Lung (tissue), 12 donors: ENCODE results near the gene ARL8A. TPM values are rescaled to one million over a fixed set of nuclear protein-coding genes. Genes with fewer than 3 reads are reported as not detected.

ENCODE experiments used
- ATAC-seq: fragments of 200-7000 bp; cut with Tn5 transposase; one replicate; pipeline ENCODE4 v1.9.1; 2020; ENCODE audit warnings: moderate number of reproducible peaks; ENCODE audit not compliant: insufficient read depth, low FRiP score
- DNase-seq, 3 donors: peaks; one replicate each; pipeline ENCODE4 v3.0.0-alpha.2; 2013 to 2017
- H3K27ac ChIP-seq, 2 donors: one replicate each; pipeline ENCODE4 v1.5.1; 2013; ENCODE audit warnings: mild to moderate bottlenecking in 2 of 2, moderate library complexity in 2 of 2, control low read depth in 1 of 2, inconsistent platforms in 1 of 2, low read depth in 1 of 2, low read length in 1 of 2
- H3K27me3 ChIP-seq, 3 donors: one replicate each; pipeline ENCODE4 v1.5.1; 2013; ENCODE audit warnings: low read length in 2 of 3; ENCODE audit not compliant: control insufficient read depth in 3 of 3, insufficient read depth in 3 of 3
- H3K36me3 ChIP-seq, 4 donors: one replicate each; pipeline ENCODE4 v1.5.1; 2013; ENCODE audit warnings: low read length in 4 of 4, mild to moderate bottlenecking in 1 of 4, moderate library complexity in 1 of 4; ENCODE audit not compliant: control insufficient read depth in 4 of 4, insufficient read depth in 4 of 4
- H3K4me1 ChIP-seq, 5 donors: one replicate each; pipeline ENCODE4 v1.5.1; 2013; ENCODE audit warnings: low read length in 5 of 5, mild to moderate bottlenecking in 2 of 5, moderate library complexity in 1 of 5; ENCODE audit not compliant: control insufficient read depth in 5 of 5, insufficient read depth in 5 of 5
- H3K4me3 ChIP-seq: one replicate; pipeline ENCODE4 v1.5.1; 2013; ENCODE audit warnings: mild to moderate bottlenecking, control low read depth, moderate library complexity
- H3K9ac ChIP-seq, 2 donors: one replicate each; pipeline ENCODE4 v1.5.1; 2013; ENCODE audit warnings: low read length in 2 of 2, control low read depth in 1 of 2; ENCODE audit not compliant: insufficient read depth in 1 of 2
- H3K9me3 ChIP-seq, 4 donors: one replicate each; pipeline ENCODE4 v1.5.1; 2013; ENCODE audit warnings: low read length in 3 of 4, mild to moderate bottlenecking in 1 of 4, moderate library complexity in 1 of 4; ENCODE audit not compliant: control insufficient read depth in 4 of 4, insufficient read depth in 3 of 4
- CTCF ChIP-seq: IDR thresholded peaks from 2 replicates; pipeline ENCODE4 v1.5.1; 2012; ENCODE audit warnings: mild to moderate bottlenecking; ENCODE audit errors: control extremely low read depth, extremely low read depth
- WGBS, 2 donors: extraction: QIAGEN DNeasy Blood & Tissue Kit; methylation state at CpG; one replicate each; pipeline ENCODE4 v1.1.7; 2013; 5-methylcytosine and 5-hydroxymethylcytosine counted together
- polyA plus RNA-seq, 2 donors: library from polyadenylated mRNA; stranded (reverse); fragments of 200-250 nt; gene quantifications; one replicate each; pipeline ENCODE4 v1.2.1, GENCODE V29; 2013
- total RNA-seq, 2 donors: library from RNA; depleted of rRNA in 1 of 2; stranded (reverse); fragments of >200 nt in 1 of 2; gene quantifications; one replicate each; pipeline ENCODE4 v1.2.1, GENCODE V29; 2014 to 2021
- donor health status: control.
- donor health status: control.
- donor health status: Bipolar disorder and iron deficiency.
- donor health status: healthy.
- donor health status: DM: yes; HTN: yes; CAD: no.

The ARL8A gene
- total and polyA plus RNA-seq, 4 donors, result 27.8 to 82.0 (median 48.8) TPM

- Histone ChIP-seq H3K4me1 (peaks cover 0 to 4% (median 0%) of the 10 kb centered on the region in 5 donors), H3K27me3 (no peaks in the 10 kb centered on the region), H3K9me3 (no peaks in the 10 kb centered on the region), H3K4me3 (no peak overlapping the region), H3K9ac (no peak overlapping the region), H3K27ac (no peak overlapping the region), H3K36me3 (no peaks in the 10 kb centered on the region)
- DNase-seq, result no peak
- 67 to 72% methylated on average over 4 of the region's 4 CpGs for WGBS, 2 donors
- no peak for ATAC-seq
- no peak for TF ChIP-seq CTCF
These were observed 43.4 kb downstream of the ARL8A start for GRCh38 chr1:202101184-202101583.

GRCh38 chr1:202093858-202094257 lies 50.7 kb downstream of the ARL8A start:
- WGBS, 2 donors, result 92 to 95% methylated on average over 6 of the region's 6 CpGs
- H3K27ac ChIP-seq, result no peak overlapping the region
- no peak for ATAC-seq
- H3K27me3 ChIP-seq, result no peaks in the 10 kb centered on the region
- no peak for DNase-seq
- no peaks in the 10 kb centered on the region for H3K9me3 ChIP-seq
- TF ChIP-seq CTCF, result no peak
- no peaks in the 10 kb centered on the region for H3K36me3 ChIP-seq
- H3K9ac ChIP-seq, result no peak overlapping the region
- no peak overlapping the region for H3K4me3 ChIP-seq
- no peaks in the 10 kb centered on the region for H3K4me1 ChIP-seq

GRCh38 chr1:202090994-202091393 lies 53.5 kb downstream of the ARL8A start:
- ATAC-seq (no peak), DNase-seq (no peak)
- Histone ChIP-seq H3K9me3 (no peaks in the 10 kb centered on the region), H3K27ac (no peak overlapping the region), H3K36me3 (no peaks in the 10 kb centered on the region), H3K9ac (no peak overlapping the region), H3K4me3 (no peak overlapping the region), H3K27me3 (no peaks in the 10 kb centered on the region), H3K4me1 (peaks cover 0 to 3% (median 0%) of the 10 kb centered on the region in 5 donors)
- TF ChIP-seq CTCF, result no peak
- WGBS, 2 donors, result 94% methylated on average over 3 of the region's 3 CpGs

GRCh38 chr1:202088206-202088605 lies 56.3 kb downstream of the ARL8A start:
- no peak for ATAC-seq
- TF ChIP-seq CTCF, result no peak
- whole genome bisulfite sequencing, 2 donors, result 86 to 100% methylated on average over 3 of the region's 3 CpGs

More at GRCh38 chr1:202088206-202088605, 56.3 kb downstream of the ARL8A start:
- H3K4me1 ChIP-seq, result peaks cover 0 to 10% (median 0%) of the 10 kb centered on the region in 5 donors
- no peak overlapping the region for H3K4me3 ChIP-seq
- no peaks in the 10 kb centered on the region for H3K36me3 ChIP-seq
- DNase-seq, result no peak
- no peak overlapping the region for H3K9ac ChIP-seq
- no peak overlapping the region for H3K27ac ChIP-seq
- no peaks in the 10 kb centered on the region for H3K9me3 ChIP-seq
- no peaks in the 10 kb centered on the region for H3K27me3 ChIP-seq
